HG03521 (cell line): ENCODE results near the gene SRGAP2B.
"Not testable (repeated sequence)": the region's sequence is repeated elsewhere in the genome, so short reads cannot be mapped to it uniquely, and the experiment has no call there.

ENCODE experiments used
- ATAC-seq: cut with Tn5 transposase; IDR thresholded peaks from one replicate; pipeline ENCODE4 v1.9.1; 2021; ENCODE audit warnings: mild to moderate bottlenecking, moderate library complexity; ENCODE audit not compliant: unreplicated experiment

Gene SRGAP2B

DNA sequence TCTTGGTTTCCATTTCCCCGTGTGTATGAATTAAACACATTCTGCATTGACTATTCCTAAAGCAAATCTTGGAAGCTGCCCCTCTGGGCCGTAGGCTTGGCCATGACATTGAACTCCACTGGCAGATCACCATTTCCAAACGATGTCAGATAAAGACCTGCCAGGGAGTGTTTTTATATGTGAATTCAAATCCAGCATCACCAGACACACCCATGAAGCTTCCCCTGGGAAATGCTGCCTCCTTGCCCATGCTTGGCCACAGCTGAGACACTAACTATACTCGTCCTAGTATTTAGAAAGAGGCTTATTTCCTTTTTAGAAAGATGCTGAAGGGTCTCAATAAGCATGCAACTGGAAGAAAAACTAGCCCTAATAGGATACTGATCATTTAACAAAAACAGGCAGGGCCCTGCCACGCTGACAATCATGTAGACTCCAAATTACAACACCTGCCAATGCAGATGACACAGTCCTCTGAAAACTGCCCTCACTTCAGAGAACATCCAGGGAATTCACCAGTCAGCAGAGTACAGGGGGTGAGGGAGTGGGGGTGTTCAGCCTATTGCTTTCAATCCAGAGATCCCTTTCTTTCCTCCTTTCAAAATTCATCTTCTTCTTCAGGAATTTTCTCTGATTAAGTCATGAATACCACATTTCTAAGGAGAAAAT lies 94.9 kb downstream of the SRGAP2B start:
- not testable (repeated sequence) for ATAC-seq

DNA sequence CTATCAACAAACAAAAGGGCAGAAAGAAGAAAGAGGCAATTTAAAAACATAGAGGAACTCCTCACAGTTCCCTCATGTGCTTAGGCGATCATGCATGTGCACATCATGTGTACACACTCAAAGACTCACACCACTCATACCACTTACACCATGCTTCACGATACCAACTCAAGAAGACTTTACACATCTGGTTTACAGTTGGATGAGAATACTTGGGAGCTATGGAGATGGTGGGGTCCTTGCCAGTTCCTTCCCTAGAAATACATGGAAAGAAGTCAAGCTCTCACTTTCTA lies 96.2 kb downstream of the SRGAP2B start:
- not testable (repeated sequence) for ATAC-seq

DNA sequence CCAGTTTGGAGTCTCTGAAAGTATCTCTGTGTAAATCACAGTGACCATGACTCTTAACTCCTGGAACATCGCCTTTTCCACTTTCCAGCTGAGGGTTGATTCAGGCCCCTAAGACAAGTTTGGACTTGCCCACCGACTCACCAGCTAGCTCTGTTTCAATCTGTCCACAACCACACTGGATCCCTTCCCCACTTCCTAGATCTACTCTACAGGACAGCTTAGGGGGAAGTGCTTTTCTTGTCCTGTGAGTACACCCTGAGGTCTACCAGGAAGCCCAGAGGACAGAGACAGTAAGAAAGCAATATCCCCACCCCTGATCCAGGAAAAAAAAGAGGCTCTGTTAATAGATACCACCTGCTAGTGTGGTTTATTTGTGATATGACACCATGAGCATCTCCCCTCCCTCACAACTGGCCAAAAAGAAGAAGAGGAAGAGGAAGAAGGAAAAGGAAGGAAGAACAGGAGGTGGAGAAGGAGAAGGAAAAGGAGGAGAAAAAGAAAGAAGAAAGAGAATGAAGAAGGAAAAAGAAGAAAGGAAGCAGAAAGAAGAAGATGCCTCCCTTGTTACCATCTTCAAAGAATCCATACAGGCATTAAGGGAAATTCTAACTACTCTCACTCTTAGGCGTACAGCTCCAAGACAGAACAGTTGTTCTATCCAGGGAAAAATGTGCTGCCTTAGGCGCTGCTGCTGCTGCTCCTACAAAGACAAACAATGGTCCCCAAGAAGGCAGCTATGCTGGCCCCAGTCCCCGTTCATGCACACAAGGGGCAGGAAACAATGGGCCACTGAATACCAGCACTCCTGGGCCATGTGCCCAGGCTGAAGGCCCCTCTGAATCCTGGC lies 96.8 kb downstream of the SRGAP2B start:
- not testable (repeated sequence) for ATAC-seq

DNA sequence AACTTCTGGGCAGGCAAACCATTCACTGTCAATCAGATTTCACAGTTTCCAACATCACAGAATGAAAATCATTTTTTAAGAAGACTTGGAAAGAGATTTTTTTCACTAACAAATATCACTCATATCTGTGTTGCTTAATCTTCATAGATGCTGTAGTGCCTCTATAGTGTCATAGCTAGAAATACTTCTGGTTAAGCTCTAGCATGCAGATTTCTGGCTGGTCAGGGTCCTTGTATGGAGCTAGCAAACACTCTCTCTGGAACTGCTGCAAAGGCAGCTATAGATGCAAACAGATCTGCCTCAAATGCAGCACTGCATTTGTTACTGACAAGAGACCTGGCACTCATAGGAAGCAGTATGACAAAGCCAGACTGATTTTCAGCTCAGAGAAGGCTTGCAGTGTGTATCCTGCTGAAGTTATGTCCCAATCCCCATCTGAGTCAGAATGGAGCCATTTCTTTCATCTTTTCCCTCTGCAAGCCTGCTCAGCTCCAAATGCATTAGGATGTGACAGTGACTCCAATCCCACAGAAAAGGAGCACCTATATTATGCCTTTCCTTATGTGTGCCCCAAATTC lies 99.2 kb downstream of the SRGAP2B start:
- not testable (repeated sequence) for ATAC-seq

DNA sequence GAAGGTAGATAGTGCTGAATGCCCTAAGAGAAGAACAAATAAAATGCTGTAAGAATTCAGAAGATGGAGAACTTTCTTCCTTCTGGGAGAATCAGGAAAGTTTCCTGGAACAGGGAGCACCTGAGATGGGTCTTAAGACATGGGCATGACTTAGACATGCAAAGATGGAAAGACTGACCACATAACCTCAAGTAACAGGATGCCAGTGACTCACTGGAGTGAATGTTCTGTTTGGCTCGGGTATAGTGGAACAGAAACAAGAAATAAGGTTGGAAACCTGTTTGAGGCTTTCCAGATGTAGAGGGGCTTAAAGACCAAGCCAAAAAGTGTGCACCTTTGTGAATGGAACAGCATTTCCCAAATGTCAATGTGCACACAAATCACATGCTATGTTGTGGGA lies 102.2 kb downstream of the SRGAP2B start:
- not testable (repeated sequence) for ATAC-seq

DNA sequence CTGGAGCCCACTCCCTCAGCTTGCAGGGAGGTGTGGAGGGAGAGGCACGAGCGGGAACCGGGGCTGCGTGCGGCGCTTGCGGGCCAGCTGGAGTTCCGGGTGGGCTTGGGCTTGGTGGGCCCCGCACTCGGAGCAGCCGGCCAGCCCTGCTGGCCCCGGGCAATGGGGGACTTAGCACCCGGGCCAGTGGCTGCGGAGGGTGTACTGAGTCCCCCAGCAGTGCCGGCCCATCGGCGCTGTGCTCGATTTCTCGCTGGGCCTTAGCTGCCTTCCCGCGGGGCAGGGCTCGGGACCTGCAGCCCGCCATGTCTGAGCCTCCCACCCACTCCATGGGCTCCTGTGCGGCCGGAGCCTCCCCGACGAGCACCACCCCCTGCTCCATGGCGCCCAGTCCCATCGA lies 104.5 kb downstream of the SRGAP2B start:
- not testable (repeated sequence) for ATAC-seq

DNA sequence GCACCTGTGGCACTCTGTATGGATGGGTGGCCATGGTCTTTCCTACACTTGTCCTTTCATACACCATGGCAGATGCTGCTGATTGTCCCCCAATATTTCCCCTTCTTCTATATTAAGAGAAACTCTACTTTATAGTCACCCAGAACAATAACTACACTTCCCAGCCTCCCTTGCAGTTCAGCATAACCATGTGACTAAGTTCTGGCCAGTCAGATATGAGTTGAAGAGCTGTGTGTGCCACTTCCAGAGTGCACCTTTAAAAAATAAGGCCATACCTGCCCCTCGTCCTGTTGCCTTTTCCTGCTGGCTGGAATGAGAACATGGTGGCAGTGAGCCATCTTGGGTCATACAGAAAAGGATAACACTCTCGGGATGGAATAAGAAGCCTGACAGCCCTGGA lies 108.0 kb downstream of the SRGAP2B start:
- not testable (repeated sequence) for ATAC-seq

DNA sequence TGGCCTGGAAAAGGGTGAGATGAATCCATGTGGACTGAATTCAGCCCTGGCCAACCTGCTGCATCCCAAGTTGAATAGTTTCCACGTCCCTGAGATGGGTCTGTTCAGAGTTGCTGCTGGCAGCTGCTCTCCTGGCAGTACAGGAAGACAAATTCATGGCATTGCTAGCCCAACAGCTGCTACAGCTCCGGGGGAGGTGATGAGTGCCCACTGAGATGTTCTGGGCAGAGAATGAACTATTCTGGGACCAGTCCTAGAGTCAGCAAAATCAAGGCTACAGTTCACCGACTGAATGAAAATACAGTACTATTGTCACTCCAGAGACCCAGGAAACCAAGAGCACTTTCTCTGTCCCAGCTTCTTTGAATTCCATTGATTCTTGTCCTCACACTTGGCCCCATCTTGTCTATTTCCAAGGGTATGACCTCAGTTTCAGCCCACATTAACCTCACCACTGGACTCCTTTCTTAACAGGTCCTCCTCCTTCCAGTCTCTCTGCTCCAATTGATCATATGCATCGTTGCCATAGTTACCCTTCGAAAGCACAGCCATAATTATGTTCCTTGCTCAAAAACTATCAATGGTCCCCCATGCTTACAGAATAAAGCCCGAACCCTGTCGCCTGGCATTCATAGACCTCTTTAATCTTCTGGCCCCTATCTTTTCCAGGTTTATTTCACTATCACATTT lies 108.8 kb downstream of the SRGAP2B start:
- ATAC-seq: not testable (repeated sequence)

DNA sequence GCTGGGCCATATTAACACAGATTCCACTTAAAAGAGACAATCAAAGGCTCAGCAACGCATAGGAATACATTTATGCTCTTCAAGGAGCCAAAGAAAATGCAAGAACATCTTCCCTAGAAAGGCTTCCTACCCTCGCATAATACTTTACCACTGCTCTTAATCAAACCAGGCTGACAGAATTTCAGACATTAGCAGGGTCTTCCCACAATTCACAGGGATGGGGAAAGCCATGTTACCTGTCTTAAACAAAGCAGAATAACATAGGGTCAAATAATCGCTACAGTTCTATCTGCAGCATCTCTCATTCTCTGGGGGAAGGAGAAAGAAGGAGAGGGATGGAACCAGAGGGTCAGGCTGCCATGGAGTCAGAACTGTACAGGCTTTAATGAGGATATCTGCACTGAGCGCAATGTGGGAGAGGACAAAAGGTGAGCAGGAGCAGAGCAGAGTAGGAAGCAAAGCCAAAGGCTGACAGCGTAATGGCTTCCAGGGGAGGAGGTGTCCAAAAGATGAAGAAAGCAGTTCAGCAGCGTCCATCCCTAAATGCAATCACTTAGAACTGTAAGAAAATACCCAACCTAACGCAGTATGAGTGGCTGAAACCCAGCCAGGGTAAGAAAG lies 109.5 kb downstream of the SRGAP2B start:
- not testable (repeated sequence) for ATAC-seq

DNA sequence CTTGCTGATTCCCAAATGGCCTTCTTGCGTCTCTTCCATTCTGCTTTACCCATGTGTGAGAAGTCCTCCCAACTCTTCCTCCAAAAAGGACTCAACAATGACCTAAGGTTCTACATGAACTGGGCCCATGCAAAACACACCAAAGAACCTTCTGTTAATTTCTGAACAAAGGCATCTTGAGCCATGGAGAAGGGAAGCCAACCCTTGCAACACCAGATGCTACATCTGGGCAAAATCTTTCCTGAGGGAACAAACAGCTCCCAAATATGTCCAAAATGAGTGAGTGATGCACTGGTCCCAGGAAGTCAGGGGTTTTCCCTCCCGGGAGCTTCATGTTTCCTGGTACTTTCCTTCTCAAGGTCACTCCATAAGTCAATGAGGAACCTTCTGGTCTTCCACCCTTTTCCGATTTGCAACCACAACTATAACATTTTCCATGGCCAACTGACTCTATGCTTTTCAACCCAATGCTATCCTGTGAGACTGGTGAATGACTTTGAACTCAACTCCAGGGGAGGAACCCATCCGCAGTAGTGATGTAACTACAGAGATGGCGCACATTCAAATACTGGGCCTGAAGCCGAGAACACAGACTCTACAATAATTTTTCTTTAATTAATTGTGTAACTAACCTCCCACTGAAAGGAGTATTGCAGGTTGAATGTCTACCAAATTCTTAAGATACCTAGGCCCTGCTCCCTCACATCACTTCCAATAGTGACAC lies 112.2 kb downstream of the SRGAP2B start:
- ATAC-seq: not testable (repeated sequence)

DNA sequence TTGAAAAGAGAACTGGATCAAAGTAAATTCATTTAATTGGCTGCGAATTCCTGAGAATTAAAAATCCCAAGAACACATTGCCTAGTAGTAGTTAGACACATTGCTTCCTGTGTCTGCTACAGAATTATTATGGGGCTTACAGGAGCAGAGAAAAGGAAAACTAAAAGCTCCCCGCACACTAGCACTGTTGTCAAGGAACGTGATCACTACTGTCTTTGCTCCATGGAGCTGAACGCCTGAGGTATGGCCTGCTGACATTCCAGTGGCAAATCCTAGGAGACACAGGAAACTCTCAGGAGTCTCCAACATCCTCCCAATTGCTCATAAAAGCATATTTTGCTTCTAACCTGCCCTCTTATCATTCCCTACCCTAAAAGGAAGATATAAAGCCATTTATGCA lies 114.0 kb downstream of the SRGAP2B start:
- ATAC-seq: not testable (repeated sequence)

DNA sequence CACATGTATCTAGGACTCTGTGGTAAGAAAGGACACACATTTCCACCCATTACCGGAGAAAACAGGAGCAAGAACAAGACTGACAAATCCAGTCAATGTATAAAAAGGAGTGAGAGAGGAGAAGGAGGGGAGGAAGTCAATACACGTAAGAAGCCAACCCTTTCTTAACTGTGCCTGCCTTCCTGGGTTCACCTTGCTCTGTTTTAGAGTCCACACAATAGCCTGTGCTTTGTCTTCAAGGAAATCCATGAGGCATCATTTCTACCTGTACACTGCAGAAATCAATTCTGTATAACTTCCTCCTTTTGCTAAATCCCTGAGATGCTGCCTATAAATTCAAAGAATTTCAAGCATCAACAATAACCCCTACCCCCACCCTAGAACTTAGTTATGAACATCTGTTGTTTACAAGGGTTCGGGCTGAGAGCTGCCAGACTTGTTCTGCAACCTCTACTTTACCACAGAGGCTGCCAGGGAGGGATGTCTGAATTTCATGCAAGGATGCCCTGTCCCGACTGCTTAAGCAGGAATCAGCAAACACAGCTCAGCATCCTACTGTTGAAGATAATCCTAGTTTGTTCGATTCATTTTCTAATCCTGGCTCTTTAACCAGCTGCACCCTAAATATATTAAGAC lies 115.0 kb downstream of the SRGAP2B start:
- ATAC-seq: not testable (repeated sequence)

DNA sequence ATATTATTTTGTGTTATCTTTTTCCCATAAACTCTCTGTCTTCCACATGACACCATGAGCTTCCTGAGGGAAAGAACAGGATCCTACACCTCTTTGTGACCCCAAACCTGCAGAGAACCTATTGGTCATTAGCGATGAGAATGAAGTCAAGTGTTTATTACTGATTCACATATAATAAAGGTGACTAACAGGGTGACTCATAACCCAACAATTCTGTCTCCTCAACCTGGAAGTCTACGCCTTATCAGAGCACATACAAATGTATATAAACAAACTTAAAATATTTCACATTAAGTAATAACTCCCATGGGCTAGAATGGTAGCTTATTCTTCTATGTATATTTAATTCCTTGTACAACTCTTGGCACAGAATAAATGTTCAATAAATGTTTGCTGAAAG lies 117.3 kb downstream of the SRGAP2B start:
- not testable (repeated sequence) for ATAC-seq

DNA sequence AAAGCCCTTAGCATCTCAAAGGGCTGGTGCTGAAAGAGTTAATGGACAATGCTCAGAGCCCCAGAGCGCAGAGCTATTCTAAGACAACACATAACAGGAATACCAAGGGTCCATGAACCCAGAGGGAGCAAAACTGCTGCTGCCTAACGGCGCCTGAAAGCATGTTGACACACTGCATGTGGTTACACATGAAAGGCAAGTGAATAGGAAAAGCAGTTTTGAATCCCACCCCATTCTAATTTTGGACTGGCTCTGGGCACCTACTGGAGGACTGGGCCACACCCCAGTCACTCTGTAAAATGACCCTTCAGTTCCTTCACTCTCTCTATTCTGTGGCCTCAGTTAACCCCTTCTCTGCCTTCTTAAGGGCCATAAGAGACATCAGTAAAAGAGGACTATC lies 123.2 kb downstream of the SRGAP2B start:
- ATAC-seq: not testable (repeated sequence)

DNA sequence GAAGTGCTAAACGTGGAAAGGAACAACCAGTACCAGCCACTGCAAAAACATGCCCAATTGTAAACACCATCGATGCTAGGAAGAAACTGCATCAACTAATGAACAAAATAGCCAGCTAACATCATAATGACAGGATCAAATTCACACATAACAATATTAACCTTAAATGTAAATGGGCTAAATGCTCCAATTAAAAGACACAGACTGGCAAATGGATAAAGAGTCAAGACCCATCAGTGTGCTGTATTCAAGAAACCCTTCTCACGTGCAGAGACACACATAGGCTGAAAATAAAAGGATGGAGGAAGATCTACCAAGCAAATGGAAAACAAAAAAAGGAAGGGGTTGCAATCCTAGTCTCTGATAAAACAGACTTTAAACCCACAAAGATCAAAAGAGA lies 128.6 kb downstream of the SRGAP2B start:
- ATAC-seq: not testable (repeated sequence)

DNA sequence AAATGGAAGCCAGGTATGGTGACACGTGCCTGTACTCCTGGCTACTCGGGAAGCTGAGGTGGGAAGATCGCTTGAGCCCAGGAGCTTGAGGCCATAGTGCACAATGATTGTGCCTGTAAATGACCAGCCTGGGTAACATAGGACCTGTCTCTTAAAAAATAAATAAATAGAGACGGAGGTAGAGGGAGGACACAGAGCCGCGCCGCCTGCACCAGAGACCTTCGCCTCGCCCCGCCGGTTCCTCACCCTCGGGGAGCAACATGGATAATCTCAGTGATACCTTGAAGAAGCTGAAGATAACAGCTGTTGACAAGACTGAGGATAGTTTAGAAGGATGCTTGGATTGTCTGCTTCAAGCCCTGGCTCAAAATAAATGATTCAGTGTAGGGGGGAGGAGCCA lies 130.4 kb downstream of the SRGAP2B start:
- ATAC-seq: not testable (repeated sequence)

DNA sequence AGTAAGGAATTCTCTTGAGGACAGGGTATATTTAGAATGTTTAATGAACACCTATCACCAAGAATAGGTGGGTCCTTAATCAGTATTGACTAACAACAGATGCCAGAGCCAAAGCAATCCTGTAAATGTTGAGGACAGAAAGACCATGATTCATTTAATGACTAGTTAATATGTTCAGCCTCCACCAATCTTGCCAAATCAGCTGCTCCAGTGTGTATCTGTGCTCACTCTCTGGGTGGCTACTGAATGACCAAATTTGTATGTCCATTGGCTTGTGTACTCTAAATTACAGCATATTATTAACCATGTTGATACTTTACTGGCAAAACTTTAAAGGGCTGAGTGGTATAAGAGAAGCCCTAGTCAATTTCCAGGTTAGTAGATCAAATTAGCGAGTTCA lies 130.9 kb downstream of the SRGAP2B start:
- not testable (repeated sequence) for ATAC-seq

DNA sequence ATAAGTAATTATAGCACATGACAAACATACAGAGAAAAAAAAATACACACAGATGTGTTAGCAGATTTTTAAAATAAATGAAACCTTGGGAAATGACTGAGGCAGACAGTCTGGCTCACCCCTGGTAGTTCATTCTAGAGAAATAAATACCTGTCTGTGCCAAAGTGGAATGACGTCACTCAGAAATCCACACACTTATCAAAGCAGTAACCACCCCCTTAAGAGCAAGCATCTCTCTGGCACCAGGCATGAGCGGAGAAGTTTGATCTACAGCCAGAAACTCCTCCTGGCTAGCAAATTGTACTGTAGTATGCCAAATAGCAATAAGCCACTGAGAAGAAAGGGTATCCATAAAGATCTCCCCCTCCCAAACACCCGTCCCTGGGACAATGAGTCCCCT lies 131.6 kb downstream of the SRGAP2B start:
- ATAC-seq: not testable (repeated sequence)
